ENCODE data around the gene UBE2V1.

UBE2V1 gene

DNA sequence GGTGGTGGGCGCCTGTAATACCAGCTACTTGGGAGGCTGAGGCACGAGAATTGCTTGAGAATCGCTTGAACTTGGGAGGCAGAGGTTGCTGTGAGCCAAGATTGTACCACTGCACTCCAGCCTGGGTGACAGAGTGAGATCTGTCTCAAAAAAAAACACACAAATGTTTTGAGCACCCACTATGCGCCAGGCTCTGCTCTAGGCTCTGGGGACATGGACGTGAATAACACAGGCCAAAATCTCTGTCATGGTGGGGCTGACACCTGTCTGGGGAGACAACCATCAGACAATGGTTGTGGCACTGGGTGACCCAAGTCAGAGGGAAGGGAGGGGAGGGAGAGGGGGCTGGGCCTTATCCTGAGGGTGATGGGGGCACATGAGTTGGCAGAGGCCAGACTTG lies 62.7 kb downstream of the UBE2V1 start:
- no peak for TF ChIP-seq ZNF274 (IDR thresholded peaks at IDR 0.05; ENCODE audit: low read depth, low read length)

DNA sequence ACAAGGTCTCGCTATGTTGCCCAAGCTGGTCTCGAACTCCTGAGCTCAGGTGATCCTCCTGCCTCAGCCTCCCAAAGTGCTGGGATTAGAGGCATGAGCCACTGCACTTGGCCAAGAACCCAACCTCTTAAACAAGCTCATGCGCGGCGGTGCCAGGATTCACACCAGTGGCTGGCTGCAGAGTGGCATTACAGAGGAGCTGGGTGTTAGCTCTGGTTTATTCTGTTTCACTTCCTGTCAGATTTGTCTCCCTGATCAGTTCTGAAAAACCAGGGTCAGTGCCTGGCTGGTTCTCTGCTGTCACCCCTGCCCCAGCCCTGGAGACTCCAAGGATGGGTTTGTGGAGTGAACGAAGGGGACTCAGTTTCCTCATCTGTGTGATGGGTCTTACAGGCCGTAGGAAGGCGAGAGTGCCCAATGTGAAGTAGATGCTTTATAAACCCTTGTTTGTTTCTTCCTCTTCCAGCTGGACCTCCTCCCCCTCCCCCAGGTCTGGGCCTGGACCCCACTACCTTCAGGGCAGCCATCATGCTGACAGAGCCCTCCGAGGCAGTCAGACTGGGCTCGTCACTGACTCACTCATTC lies 63.4 kb downstream of the UBE2V1 start:
- H3K4me3 ChIP-seq (ENCODE audit: low read length) = no peak overlapping the region
- TF ChIP-seq ZNF274 (IDR thresholded peaks at IDR 0.05; ENCODE audit: low read depth, low read length) = no peak

More for the DNA sequence above, 62.7 kb downstream of the UBE2V1 start:
- no peak overlapping the region for H3K4me3 ChIP-seq (ENCODE audit: low read length)

DNA sequence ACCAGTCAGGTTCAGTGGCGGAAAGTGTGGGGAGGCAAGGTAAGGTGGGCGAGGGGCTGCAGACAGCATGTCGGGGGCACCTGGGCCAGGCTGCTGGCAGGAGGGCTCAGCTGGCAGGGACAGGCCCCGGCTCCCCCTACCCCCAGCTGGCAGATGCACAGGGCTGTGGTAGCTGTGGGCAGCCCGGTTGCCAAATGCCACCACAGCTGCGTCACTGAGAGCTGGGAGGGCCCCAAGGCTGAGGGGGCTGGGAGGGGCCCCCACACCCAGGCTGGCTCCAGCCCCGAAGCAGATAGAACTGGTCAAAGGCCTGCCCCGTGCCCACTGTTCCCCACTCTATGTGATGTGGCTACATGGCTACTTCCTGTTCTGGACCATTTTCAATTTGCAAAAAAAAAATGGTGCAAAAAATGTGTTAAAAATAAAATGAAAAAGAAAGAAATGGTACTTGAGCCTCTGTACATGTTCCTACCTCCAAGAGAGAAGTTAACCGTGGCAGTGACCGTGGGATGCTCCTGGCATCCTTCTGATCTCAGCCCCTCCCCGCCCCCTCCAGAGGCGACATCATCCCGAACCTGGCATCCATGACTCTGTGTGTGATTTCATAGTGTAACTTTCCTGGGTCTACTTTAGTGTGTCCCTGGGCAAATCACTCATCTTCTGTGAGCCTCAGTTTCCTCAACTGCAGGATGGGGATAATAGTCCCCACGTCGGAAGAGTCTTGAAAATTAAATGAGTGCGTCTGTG lies 64.4 kb downstream of the UBE2V1 start:
- no peak for TF ChIP-seq ZNF274 (IDR thresholded peaks at IDR 0.05; ENCODE audit: low read depth, low read length)

DNA sequence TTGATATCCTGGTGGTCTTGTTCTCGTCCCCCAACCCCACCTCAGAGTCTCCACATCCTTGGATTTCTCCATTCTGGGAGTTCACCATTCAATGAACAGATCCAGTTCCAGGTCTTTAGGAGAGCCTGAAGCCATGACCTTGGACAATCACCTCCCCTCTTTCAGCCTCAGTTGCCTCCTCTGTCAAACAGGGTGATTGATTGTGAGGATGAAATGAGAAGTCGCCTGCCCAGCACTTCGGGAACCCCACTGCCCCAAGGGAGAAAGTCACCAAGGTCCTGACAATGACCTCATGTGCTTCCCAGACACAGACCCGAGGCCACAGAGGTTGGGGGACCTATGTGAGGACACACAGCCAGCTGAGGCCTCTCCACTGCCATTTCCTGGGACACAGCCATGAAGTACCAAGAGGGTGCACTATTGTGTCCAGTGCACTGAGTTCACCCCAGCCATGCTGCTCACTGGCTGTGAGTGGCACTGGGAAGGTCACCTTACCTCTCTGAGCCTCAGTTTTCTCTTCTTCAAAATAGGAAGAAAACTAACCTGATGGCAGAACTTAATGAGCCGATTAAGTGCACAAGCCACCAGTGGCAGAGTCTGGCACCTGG lies 68.5 kb downstream of the UBE2V1 start:
- H3K4me3 ChIP-seq (ENCODE audit: low read length) = no peak overlapping the region
- TF ChIP-seq ZNF274 (IDR thresholded peaks at IDR 0.05; ENCODE audit: low read depth, low read length) = no peak

More for the DNA sequence above, 64.4 kb downstream of the UBE2V1 start:
- H3K4me3 ChIP-seq (ENCODE audit: low read length) = no peak overlapping the region

DNA sequence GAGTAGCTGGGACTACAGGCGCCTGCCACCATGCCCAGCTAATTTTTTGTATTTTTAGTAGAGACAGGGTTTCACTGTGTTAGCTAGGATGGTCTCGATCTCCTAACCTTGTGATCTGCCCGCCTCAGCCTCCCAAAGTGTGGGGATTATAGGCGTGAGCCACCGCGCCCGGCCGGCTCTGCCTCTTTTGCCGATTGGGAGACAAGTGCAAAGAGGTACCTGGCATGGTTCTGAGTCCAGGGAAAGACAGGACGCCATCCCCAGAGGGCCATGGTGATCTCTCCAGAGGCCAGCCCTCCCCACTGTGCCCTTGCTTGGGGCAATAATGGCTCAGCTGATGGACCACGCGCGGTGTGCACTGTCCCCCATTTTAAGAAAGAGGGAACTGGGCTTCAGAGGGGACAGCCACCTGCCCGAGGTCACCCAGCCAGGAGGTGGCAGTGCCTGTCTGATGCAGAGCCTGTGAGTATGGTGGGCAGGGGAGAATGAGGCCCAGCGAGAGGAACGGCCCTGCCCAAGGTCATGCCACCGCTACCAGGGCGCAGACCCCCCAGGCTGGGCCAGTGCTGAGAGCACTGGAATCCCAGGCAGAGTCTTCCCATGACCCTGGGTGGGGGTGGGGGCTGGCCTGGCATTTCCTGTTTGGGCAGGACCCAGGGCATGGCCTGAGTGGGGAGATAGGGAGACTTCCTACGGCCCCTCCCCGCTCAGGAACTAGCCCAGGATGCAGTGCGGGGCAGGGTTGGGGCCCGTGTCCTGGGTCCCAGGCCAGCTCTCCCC lies 69.2 kb downstream of the UBE2V1 start:
- H3K4me3 ChIP-seq (ENCODE audit: low read length) = no peak overlapping the region
- no peak for TF ChIP-seq ZNF274 (IDR thresholded peaks at IDR 0.05; ENCODE audit: low read depth, low read length)

DNA sequence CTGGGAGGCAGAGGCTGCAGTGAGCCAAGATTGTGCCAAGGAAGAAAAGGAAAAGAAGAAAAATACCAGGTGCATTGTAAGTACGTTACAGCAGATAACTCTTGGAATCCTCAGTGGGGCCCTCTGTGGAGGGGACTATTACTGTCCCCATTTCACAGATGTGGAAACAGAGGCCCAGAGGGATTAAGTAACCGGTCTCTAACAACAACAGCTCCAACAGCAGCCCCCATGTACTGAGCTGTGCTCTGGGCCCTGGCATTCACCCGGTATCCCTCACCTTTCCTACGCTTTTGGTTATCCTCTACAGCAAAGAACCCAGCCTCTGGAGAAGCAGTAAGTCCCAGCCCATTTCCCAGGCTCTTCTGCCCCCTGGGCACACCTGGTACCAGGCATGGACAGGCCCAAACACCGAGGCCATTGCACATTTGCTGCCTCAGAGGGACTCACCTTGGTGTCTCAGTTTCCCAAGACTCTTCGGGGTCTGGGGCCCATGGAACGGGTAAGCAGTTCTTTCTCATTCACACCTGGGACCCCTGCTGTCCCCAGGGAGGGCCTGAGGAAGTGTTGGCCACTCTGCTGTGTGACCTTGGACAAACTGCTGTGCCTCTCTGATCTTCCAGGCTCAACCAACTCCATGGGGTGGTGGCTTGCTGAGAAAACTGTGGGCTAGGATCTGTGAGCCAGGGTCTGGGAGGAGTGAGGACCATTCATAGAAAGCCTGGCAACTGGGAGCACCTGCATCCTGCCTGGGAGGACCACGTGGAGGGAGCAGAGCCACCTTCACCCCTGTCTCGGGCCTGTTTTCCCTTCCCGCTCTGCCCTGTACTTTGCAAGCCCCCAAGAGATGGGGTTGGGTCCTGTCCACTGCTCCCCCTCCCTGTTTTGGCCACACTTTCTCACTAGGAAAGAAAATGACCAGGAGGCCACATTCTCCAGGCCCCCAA lies 70.3 kb downstream of the UBE2V1 start:
- no peak overlapping the region for H3K4me3 ChIP-seq (ENCODE audit: low read length)
- no peak for TF ChIP-seq ZNF274 (IDR thresholded peaks at IDR 0.05; ENCODE audit: low read depth, low read length)

DNA sequence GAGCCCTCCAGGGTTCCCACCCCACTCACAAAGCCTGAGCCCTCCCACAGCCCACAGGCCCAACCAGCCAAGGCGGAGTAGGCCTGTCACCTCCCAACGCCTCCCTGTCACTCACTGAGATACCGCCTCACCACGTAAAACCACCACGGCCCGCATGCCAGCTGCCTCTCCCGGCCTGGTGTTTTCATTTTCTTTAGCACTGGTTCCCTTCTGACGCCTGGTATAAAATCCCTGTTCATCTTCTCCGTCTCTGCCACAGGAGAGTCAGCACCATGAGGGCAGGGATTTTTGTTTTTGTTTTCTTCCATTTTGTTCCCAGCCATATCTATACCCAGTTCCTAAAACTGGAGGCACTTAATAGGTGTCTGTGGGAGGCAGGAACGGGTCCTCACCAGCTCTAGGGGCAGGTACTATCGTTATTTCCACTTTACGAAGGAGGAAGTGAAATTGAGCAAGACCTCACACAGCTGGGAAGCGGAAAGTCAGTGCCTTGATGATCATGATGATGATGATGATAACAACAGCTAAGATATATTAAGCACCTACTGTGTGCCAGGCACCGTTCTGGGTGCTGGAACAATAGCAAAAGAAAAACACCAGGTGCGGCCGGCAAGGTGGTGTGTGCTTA lies 71.6 kb downstream of the UBE2V1 start:
- TF ChIP-seq ZNF274 (IDR thresholded peaks at IDR 0.05; ENCODE audit: low read depth, low read length) = no peak
- no peak overlapping the region; the same call in 1 of the 2 replicates for H3K4me3 ChIP-seq (ENCODE audit: low read length)

DNA sequence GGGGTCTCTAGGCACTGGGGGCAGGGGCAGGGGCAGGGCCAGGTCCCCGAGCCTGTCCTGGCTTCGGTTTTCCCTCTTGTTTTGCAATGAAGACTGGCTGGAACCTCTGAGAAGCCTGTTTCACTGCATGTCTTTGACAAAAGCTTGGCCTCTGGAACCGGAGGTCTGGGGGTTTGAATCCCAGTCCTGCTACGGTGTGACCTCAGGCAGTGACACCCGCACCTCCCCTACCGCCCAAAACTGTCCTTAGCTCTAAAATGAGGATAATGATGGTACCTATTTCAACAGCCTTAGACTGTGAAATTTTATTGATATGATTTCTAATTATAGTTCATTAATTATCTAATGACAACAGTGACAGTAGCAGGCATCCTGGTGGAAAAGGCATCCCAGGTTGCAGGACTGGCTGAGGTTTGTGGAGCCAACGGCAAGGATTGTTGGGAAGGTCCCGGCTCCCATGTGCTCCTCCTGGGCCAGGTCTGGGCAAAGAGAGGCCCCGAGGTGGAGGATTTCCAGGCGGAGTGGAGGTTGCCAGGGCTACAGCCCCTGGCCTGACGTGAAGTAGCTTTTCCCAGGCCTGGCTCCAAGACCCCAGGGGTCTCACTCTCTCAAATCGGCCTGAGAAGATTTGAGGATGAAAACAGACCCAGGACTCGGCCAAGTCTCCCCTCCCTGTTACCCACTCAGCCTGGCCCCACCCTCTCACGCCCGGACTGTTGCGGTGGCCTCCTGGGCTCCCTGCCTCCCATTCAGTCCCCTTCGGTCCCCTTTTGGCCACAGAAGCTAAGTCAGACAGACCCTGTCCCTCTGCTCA lies 72.3 kb downstream of the UBE2V1 start:
- no peak for TF ChIP-seq ZNF274 (IDR thresholded peaks at IDR 0.05; ENCODE audit: low read depth, low read length)

DNA sequence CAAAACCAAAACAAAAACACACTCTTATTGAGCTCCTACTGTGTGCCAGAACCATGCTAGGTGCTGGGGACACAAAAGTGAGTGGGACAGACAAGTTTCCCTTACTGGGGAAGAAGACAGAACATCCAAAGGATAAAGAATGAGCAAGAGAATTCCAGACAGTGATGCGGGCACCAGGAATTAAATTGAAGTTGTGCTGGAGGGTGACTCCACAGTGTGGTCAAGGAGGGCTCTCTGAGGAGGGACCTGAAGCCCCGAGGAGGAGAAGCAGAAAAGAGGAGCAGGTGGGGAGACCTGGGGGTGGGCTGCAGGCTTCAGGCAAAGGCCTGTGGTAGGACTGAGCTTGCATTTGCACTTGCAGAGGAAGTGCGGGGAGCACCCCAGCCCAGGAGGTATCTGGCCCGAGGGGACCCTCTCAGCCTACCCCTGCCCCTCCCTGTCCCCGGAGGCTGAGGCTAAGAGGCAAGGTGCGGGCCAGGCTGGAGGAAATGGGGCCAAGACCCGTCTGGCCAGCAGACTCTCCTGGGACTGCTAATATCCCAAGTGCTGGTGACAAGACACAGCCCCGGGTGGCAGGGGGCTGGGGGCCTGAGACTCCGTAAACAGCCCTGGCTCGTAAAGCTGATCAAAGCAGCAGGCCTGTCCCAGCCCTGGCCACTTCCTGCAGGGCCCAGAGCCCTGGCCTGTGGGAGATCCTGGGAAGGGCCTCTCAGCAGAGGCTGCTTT lies 73.1 kb downstream of the UBE2V1 start:
- H3K4me3 ChIP-seq (ENCODE audit: low read length) = no peak overlapping the region
- no peak for TF ChIP-seq ZNF274 (IDR thresholded peaks at IDR 0.05; ENCODE audit: low read depth, low read length)

More for the DNA sequence above, 72.3 kb downstream of the UBE2V1 start:
- H3K4me3 ChIP-seq (ENCODE audit: low read length) = no peak overlapping the region

DNA sequence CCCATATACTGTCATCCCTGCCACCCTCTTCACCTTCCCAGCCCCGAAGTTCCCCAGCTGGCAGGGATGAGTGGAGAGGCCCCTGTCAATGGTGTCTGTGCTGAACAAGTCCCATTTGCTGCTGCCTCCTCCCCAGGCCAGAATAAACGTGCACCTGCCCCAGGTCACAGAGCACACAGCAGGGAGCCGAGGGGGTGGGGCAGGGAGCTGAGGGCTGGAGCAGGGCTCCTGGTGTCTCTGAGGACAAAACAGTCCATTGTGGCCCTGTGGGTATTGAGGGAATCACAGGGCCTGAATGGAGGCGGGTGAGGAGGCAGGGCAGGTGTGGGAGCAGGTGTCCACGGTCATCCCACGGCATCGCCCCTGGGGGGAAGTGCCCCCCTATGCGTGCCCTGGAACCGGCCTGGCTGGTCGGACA lies 74.4 kb downstream of the UBE2V1 start:
- H3K4me3 ChIP-seq (ENCODE audit: low read length) = no peak overlapping the region
- no peak for TF ChIP-seq ZNF274 (IDR thresholded peaks at IDR 0.05; ENCODE audit: low read depth, low read length)

DNA sequence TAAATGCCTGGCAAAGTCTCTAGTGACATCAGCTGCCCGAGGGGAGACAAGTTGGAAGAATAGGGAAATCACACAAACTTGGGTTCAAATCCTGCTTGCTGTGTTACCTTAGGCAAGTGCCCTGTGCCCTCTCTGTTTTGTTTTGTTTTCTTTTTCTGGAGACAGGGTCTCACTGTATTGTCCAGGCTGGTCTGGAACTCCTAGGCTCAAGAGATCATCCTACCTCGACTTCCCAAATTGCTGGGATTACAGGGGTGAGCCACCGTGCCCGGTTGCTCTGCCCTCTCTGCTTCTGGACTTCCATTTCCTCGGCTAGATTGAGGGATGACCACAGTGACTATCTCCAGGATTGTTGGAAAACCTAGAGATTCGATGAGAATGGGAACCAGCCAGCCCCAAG lies 74.8 kb downstream of the UBE2V1 start:
- H3K4me3 ChIP-seq (ENCODE audit: low read length) = no peak overlapping the region
- no peak for TF ChIP-seq ZNF274 (IDR thresholded peaks at IDR 0.05; ENCODE audit: low read depth, low read length)

DNA sequence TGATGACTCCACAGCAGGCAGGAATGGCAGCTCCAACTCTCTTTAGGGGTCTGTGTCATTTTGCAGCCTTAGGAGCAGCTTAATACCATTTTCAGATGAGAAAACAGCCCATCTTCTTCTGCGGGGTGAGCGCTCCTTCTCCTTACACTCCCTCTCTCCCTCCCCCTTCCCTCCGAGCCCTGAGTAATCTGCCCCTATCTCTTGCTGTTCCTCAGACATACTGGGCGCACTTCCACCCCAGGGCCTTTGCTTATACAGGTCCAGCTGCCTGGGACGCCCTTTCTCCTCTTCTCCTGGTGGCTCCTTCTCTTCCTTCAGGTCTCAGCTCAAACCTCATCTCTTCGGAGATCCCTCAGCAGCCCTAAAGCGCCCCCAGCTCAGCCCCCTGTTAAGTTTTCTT lies 75.4 kb downstream of the UBE2V1 start:
- TF ChIP-seq ZNF274 (IDR thresholded peaks at IDR 0.05; ENCODE audit: low read depth, low read length) = no peak
- no peak overlapping the region for H3K4me3 ChIP-seq (ENCODE audit: low read length)
